Transverse colon (tissue), 4 donors: ENCODE data around the gene UBE2Z.

ENCODE experiments used
- POLR2A ChIP-seq: fragments of 450-650 bp; IDR thresholded peaks from one replicate; pipeline ENCODE4 v1.6.1; 2016; ENCODE audit warnings: antibody characterized with exemption, mild to moderate bottlenecking, moderate library complexity
- POLR2AphosphoS5 ChIP-seq, 3 donors: sonication (generic); formaldehyde crosslinking; IDR thresholded peaks; one replicate each; pipeline ENCODE4 v1.6.1; 2016; ENCODE audit warnings: antibody characterized with exemption in 3 of 3
- TF ChIP-seq, protein P1 (sequence below), 5 experiments: fragments of 200-600 bp in 3 of 5; fragments of 450-650 bp in 2 of 5; sonication (generic) in 3 of 5; IDR thresholded peaks; 1 replicate in 2 of 5; 2 replicates in 3 of 5; pipeline ENCODE4 v1.5.1; 2016 to 2017; ENCODE audit warnings: antibody characterized with exemption in 5 of 5, inconsistent platforms in 3 of 5, mild to moderate bottlenecking in 2 of 5, moderate library complexity in 1 of 5

DNA sequence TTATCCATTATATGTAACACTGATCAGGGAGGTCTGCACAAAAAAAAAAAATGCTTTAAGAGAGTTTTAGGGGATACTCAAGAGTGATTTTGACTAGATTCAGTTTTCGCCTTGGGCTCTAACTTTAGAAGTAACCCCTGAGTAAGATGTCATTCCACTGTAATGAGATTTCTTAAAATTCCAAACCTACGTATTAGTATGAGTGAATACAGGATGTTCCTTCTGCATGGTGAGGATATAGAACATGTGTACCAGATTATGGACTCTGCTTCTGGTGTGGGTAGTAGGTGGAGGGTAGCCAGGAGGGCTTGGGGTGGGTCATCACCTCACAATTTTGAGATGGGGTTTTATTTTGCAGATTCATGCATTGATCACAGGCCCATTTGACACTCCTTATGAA, 4.3 kb downstream of the UBE2Z start:
- TF ChIP-seq, protein P1, sequence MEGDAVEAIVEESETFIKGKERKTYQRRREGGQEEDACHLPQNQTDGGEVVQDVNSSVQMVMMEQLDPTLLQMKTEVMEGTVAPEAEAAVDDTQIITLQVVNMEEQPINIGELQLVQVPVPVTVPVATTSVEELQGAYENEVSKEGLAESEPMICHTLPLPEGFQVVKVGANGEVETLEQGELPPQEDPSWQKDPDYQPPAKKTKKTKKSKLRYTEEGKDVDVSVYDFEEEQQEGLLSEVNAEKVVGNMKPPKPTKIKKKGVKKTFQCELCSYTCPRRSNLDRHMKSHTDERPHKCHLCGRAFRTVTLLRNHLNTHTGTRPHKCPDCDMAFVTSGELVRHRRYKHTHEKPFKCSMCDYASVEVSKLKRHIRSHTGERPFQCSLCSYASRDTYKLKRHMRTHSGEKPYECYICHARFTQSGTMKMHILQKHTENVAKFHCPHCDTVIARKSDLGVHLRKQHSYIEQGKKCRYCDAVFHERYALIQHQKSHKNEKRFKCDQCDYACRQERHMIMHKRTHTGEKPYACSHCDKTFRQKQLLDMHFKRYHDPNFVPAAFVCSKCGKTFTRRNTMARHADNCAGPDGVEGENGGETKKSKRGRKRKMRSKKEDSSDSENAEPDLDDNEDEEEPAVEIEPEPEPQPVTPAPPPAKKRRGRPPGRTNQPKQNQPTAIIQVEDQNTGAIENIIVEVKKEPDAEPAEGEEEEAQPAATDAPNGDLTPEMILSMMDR (IDR thresholded peaks at IDR 0.05): no peak
- TF ChIP-seq POLR2A: no peak
- TF ChIP-seq POLR2AphosphoS5 (IDR thresholded peaks at IDR 0.05): no peak
